Measurements from ENCODE around the gene MAB21L1.

MAB21L1 gene

DNA sequence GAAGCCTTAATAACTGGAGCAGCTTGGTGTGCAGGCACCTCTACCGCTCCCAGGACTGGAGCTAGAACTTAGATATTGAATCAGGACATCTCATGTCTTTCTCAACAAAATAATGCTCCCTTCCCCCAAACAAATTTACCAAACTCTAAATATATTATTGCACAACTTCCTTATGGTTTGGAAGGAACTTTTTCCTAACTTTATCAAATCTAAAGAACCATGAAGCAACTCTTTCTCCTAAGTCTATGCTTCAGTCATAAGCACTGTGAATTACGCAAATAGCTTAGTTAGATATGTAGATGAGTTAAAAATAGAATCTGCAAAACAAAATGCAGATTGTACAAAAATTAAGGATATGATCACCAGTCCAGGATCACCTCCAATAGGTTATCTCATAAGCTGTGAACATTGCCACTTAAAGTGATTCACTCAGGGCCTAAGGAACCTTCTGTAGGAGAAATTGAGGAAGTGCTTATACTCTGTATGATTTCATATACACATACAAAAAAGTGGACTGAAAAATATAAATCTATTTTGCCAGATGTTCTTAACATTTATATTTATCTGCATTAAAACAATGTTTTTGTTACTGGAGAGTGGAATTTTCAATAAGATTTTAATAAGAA is 20.4 kb upstream of the MAB21L1 start:
- Histone ChIP-seq H3K4me3 (ENCODE audit: low read length) (no peak overlapping the region), H3K4me1 (ENCODE audit: low read length) (no peaks in the 10 kb centered on the region), H3K79me2 (ENCODE audit: low read length) (no peaks in the 10 kb centered on the region), H3K27ac (ENCODE audit: low read length) (no peak overlapping the region), H3K27me3 (replicated peaks; ENCODE audit: insufficient read depth, low read length) (no peaks in the 10 kb centered on the region), H3K9me3 (replicated peaks; ENCODE audit: insufficient read depth, low read length) (no peaks in the 10 kb centered on the region), H3K4me2 (ENCODE audit: low read depth, low read length) (no peak overlapping the region), H3F3A (ENCODE audit: insufficient read depth, low read length) (no peaks in the 10 kb centered on the region), H3K9me2 (replicated peaks; ENCODE audit: insufficient read depth, low read length) (no peaks in the 10 kb centered on the region), H3K36me3 (replicated peaks; ENCODE audit: insufficient read depth, low read length) (no peaks in the 10 kb centered on the region), H3K9ac (ENCODE audit: low read length) (no peak overlapping the region), H4K20me1 (ENCODE audit: insufficient read depth, low read length) (no peaks in the 10 kb centered on the region), H2AFZ (ENCODE audit: low read length) (no peak overlapping the region)
- no peak for DNase-seq
- TF ChIP-seq EZH2 (optimal IDR thresholded peaks at IDR 0.05; ENCODE audit: low read depth, low read length) (no peak), EZH2phosphoT487 (IDR thresholded peaks at IDR 0.05; ENCODE audit: low read length) (no peak)
- TF ChIP-seq, protein P1, sequence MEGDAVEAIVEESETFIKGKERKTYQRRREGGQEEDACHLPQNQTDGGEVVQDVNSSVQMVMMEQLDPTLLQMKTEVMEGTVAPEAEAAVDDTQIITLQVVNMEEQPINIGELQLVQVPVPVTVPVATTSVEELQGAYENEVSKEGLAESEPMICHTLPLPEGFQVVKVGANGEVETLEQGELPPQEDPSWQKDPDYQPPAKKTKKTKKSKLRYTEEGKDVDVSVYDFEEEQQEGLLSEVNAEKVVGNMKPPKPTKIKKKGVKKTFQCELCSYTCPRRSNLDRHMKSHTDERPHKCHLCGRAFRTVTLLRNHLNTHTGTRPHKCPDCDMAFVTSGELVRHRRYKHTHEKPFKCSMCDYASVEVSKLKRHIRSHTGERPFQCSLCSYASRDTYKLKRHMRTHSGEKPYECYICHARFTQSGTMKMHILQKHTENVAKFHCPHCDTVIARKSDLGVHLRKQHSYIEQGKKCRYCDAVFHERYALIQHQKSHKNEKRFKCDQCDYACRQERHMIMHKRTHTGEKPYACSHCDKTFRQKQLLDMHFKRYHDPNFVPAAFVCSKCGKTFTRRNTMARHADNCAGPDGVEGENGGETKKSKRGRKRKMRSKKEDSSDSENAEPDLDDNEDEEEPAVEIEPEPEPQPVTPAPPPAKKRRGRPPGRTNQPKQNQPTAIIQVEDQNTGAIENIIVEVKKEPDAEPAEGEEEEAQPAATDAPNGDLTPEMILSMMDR (IDR thresholded peaks at IDR 0.05; ENCODE audit: low read length), result no peak

DNA sequence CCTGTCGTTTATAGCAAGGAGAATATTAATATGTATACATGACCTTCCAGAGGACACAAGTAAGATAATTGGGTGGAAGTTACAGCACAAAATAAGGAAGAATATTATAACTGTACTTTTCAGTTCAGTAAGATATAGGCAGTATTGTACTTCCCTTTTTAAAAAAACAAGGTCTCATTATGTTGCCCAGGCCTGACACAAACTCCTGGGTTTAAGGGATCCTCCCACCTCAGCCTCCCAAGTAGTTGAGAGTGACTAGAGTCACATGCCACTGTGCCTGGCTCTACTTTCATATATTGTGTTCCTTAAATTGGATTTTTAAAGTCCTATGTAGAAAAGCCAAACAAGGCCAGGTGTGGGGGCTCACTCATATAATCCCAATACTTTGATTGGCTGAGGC is 19.5 kb upstream of the MAB21L1 start:
- Histone ChIP-seq H3K9me2 (replicated peaks; ENCODE audit: insufficient read depth, low read length) (no peaks in the 10 kb centered on the region), H4K20me1 (ENCODE audit: insufficient read depth, low read length) (no peaks in the 10 kb centered on the region), H3K27ac (ENCODE audit: low read length) (no peak overlapping the region), H3K79me2 (ENCODE audit: low read length) (no peaks in the 10 kb centered on the region), H3K9ac (ENCODE audit: low read length) (no peak overlapping the region), H3F3A (ENCODE audit: insufficient read depth, low read length) (no peaks in the 10 kb centered on the region), H3K36me3 (replicated peaks; ENCODE audit: insufficient read depth, low read length) (no peaks in the 10 kb centered on the region), H3K4me2 (ENCODE audit: low read depth, low read length) (no peak overlapping the region), H3K4me3 (ENCODE audit: low read length) (no peak overlapping the region), H2AFZ (ENCODE audit: low read length) (no peak overlapping the region), H3K4me1 (ENCODE audit: low read length) (no peaks in the 10 kb centered on the region), H3K27me3 (replicated peaks; ENCODE audit: insufficient read depth, low read length) (no peaks in the 10 kb centered on the region), H3K9me3 (replicated peaks; ENCODE audit: insufficient read depth, low read length) (no peaks in the 10 kb centered on the region)
- no peak for DNase-seq
- no peak for TF ChIP-seq EZH2phosphoT487 (IDR thresholded peaks at IDR 0.05; ENCODE audit: low read length)
- TF ChIP-seq, protein P1 (IDR thresholded peaks at IDR 0.05; ENCODE audit: low read length), result no peak
- no peak for TF ChIP-seq EZH2 (optimal IDR thresholded peaks at IDR 0.05; ENCODE audit: low read depth, low read length)

DNA sequence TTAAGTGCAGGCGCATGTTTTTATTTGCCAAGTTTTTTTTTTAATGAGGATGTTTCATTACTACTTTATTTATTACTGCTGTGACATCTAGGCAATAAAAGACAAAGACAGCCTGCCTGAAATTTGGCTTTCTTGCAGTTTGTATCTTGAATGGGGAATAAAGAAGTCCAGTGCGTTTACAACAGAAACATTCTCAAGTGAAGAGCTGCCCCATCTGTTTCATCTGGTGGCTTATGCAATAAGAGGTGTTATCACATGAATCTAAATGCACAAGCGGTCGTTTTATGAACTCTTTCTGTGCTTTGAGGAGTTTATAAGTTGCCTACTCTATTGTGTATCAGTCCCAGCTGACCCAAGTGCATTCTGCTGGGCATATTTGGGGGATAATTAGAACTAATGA is 12.6 kb upstream of the MAB21L1 start:
- no peak for DNase-seq
- no peaks in the 10 kb centered on the region for H3K27me3 ChIP-seq (replicated peaks; ENCODE audit: insufficient read depth, low read length)
- no peak overlapping the region for H3K4me2 ChIP-seq (ENCODE audit: low read depth, low read length)
- H2AFZ ChIP-seq (ENCODE audit: low read length), result no peak overlapping the region
- H3K4me1 ChIP-seq (ENCODE audit: low read length), result no peaks in the 10 kb centered on the region
- no peak overlapping the region for H3K9ac ChIP-seq (ENCODE audit: low read length)
- H3K27ac ChIP-seq (ENCODE audit: low read length), result no peak overlapping the region
- H3K9me3 ChIP-seq (replicated peaks; ENCODE audit: insufficient read depth, low read length), result no peaks in the 10 kb centered on the region
- no peak overlapping the region for H3K4me3 ChIP-seq (ENCODE audit: low read length)
- no peaks in the 10 kb centered on the region for H3K9me2 ChIP-seq (replicated peaks; ENCODE audit: insufficient read depth, low read length)
- no peaks in the 10 kb centered on the region for H4K20me1 ChIP-seq (ENCODE audit: insufficient read depth, low read length)
- H3K79me2 ChIP-seq (ENCODE audit: low read length), result no peaks in the 10 kb centered on the region
- no peaks in the 10 kb centered on the region for H3K36me3 ChIP-seq (replicated peaks; ENCODE audit: insufficient read depth, low read length)
- TF ChIP-seq, protein P1 (IDR thresholded peaks at IDR 0.05; ENCODE audit: low read length), result no peak
- no peak for TF ChIP-seq EZH2phosphoT487 (IDR thresholded peaks at IDR 0.05; ENCODE audit: low read length)
- no peak for TF ChIP-seq EZH2 (optimal IDR thresholded peaks at IDR 0.05; ENCODE audit: low read depth, low read length)
- H3F3A ChIP-seq (ENCODE audit: insufficient read depth, low read length), result no peaks in the 10 kb centered on the region

Measured in MM.1S (cell line).